LoVo (cell line): ENCODE data around the gene SIRT5.

Source experiments
- DNase-seq: peaks from one replicate; pipeline ENCODE4 v3.0.0-alpha.2; 2016; ENCODE audit warnings: low spot score

SIRT5 gene

GRCh38 chr6:13635948-13636658, 61.7 kb downstream of the SIRT5 start:
- no peak for DNase-seq

DNA sequence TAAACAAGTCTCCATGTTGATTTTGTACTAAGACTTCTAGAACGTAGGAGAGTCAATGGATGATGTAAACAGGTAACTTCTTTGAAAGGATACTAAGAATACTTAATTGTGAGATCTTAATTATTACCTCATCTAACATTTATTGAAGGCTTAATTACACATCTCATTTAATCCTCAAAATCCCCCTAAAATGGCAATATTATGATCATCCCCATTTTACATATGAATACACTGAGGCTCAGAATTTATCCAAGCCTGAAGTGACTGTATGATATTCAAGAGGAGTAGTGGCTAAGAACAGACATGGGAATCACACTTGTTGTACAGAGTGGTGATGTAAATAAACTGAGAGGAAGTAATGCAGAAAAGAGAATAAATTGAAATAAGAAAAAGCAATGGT, 63.6 kb downstream of the SIRT5 start:
- DNase-seq: no peak

DNA sequence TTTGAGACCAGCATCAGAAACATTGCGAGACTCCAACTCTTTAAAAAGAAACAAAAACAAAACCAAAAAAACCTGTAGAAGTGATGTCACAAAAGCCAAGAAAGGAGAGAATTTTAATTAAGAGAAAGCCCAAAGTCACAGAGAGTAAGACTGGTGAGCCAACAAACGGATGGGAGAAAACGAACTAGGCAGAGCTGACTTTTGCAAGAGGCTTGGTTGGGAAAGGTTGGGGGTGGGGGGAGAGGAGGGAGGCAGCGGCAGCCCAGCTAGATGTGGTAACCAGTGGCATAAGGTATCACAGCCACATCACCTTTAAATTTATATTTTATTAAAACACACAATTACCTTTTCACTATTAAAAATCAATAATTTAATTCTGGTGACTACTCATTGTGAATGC, 64.2 kb downstream of the SIRT5 start:
- DNase-seq: no peak

DNA sequence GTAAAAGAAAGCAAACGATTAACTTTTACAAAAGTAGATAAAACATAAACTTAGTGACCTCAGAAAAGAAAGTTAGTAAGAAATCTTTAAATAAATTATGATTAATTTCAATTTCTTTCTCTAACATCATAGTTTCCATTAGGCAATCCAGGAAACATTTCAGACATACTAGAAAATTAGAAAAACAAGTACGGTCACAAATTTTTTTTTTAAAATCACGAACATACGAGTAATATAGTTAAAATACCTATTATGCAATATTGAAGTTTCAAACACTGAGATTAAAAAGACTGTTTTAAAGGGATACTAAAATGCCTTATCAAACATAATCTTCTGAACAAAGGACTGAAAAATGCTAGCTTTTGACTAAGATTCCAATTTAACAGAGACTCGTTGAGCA, 66.9 kb downstream of the SIRT5 start:
- DNase-seq: no peak

GRCh38 chr6:13643125-13643524, 68.7 kb downstream of the SIRT5 start:
- DNase-seq: no peak

DNA sequence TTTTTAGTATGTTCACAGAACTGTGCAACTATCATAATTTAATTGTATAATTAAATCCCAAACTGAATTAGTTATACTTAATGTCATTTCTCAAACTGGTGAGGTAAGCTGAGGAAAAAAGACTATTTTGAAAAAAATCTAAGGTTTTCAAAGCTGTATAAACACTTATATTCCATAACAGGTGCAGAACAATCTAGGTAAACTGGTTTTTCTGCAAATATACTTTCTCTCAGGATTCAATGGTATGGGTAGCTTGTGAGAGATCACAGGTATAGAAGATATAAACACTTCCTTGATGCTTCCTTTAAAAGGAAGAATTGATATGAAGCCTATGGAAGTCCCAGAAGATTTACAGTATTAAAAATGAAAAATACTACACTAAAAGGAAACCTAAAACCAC, 74.4 kb downstream of the SIRT5 start:
- DNase-seq: no peak

GRCh38 chr6:13649393-13649792, 75.0 kb downstream of the SIRT5 start:
- DNase-seq: no peak

GRCh38 chr6:13653296-13653695, 78.9 kb downstream of the SIRT5 start:
- no peak for DNase-seq

DNA sequence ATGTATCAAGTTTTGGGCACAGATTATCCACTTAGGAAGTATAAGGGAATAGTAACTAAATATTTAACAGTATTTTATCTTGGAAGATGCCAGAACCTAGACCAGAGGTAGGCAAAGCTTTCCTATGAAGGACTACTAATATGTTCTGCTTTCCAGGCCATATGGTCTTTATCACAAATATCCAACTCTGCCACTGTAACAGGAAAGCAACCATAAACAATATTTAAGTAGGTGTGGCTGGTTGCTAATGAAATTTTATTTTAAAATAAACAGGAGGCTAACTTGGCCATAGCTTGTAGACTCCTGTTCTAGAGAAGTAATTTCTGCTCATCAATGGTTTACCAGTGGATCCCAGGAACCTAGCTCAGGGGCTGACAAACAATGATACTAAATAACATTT, 80.1 kb downstream of the SIRT5 start:
- DNase-seq: no peak

GRCh38 chr6:13655700-13656099, 81.3 kb downstream of the SIRT5 start:
- DNase-seq: no peak

DNA sequence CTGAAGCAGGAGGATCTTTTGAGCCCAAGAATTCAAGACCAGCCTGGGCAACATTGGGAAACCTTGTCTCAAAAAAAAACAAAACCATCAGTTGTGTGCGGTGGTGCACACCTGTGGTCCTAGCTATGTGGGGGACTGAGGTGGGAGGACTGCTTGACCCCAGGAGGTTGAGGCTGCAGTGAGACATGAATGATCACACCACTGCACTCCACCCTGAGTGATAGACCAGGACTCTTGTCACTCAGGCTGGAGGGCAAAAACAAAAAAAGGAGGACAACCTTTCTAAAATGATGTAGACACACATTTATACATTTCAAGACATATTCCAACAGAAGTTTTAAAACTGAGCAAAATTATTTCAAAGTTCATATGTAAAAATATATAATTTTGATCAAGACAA, 85.9 kb downstream of the SIRT5 start:
- DNase-seq: no peak

GRCh38 chr6:13660893-13661292, 86.5 kb downstream of the SIRT5 start:
- DNase-seq: no peak

- DNase-seq: no peak
Observed at GRCh38 chr6:13661647-13662046, 87.2 kb downstream of the SIRT5 start.

GRCh38 chr6:13662651-13663334, 88.4 kb downstream of the SIRT5 start:
- no peak for DNase-seq

DNA sequence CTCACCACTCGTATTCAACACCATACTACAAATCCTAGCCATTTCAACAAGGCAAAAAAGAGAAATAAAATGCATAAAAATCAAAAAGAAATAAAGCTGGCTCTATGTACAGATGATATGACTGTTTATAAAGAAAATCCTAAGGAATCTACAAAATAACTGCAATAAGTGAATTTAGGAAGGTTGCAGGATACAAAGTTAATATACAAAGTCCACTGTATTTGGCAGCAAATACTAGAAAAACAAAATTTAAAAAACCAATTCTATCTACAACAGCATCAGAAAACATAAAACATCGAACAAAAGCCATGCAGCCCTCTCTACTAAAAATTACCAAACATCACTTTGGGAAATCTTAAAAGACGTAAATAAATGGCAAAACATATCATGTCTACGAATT, 89.6 kb downstream of the SIRT5 start:
- DNase-seq: no peak
